Gastroesophageal sphincter (tissue), 3 donors: Measurements from ENCODE around the gene WDR4.

Experiments
- CTCF ChIP-seq, 4 experiments: fragments of 200-600 bp in 2 of 4; fragments of 450-650 bp in 2 of 4; sonication (generic) in 1 of 4; IDR thresholded peaks; one replicate each; pipeline ENCODE4 v1.5.1; 2017 to 2019; ENCODE audit warnings: antibody characterized with exemption in 4 of 4, mild to moderate bottlenecking in 2 of 4, moderate library complexity in 2 of 4
- EP300 ChIP-seq: sonication (generic); formaldehyde crosslinking; IDR thresholded peaks from one replicate; pipeline ENCODE4 v1.6.1; 2017; ENCODE audit warnings: antibody characterized with exemption, mild to moderate bottlenecking
- POLR2A ChIP-seq, 2 donors: fragments of 450-650 bp; IDR thresholded peaks; one replicate each; pipeline ENCODE4 v1.6.1; 2017; ENCODE audit warnings: antibody characterized with exemption in 2 of 2, mild to moderate bottlenecking in 2 of 2, moderate library complexity in 1 of 2
- POLR2AphosphoS5 ChIP-seq: sonication (generic); formaldehyde crosslinking; IDR thresholded peaks from one replicate; pipeline ENCODE4 v1.6.1; 2017; ENCODE audit warnings: antibody characterized with exemption

GRCh38 chr21:42850463-42850862, 28.9 kb downstream of the WDR4 start:
- TF ChIP-seq CTCF (IDR thresholded peaks at IDR 0.05) (no peak), POLR2A (IDR thresholded peaks at IDR 0.05) (no peak), POLR2AphosphoS5 (no peak), EP300 (no peak)
